GM12875 (cell line): ENCODE results near the gene NRF1.

ENCODE experiments used
- H3K4me3 ChIP-seq: one replicate; pipeline ENCODE4 v1.5.1; 2011; ENCODE audit warnings: low read depth, low read length, control low read depth
- TF ChIP-seq, protein P1 (sequence below): IDR thresholded peaks from 2 replicates; pipeline ENCODE4 v1.5.1; 2011; ENCODE audit warnings: low read depth, mild to moderate bottlenecking, control low read depth, inconsistent platforms, low read length, moderate library complexity, borderline replicate concordance; ENCODE audit not compliant: insufficient read depth

The NRF1 gene

GRCh38 chr7:129640400-129640799 lies 28.9 kb downstream of the NRF1 start:
- TF ChIP-seq, protein P1, sequence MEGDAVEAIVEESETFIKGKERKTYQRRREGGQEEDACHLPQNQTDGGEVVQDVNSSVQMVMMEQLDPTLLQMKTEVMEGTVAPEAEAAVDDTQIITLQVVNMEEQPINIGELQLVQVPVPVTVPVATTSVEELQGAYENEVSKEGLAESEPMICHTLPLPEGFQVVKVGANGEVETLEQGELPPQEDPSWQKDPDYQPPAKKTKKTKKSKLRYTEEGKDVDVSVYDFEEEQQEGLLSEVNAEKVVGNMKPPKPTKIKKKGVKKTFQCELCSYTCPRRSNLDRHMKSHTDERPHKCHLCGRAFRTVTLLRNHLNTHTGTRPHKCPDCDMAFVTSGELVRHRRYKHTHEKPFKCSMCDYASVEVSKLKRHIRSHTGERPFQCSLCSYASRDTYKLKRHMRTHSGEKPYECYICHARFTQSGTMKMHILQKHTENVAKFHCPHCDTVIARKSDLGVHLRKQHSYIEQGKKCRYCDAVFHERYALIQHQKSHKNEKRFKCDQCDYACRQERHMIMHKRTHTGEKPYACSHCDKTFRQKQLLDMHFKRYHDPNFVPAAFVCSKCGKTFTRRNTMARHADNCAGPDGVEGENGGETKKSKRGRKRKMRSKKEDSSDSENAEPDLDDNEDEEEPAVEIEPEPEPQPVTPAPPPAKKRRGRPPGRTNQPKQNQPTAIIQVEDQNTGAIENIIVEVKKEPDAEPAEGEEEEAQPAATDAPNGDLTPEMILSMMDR = no peak
- H3K4me3 ChIP-seq = no peak overlapping the region

DNA sequence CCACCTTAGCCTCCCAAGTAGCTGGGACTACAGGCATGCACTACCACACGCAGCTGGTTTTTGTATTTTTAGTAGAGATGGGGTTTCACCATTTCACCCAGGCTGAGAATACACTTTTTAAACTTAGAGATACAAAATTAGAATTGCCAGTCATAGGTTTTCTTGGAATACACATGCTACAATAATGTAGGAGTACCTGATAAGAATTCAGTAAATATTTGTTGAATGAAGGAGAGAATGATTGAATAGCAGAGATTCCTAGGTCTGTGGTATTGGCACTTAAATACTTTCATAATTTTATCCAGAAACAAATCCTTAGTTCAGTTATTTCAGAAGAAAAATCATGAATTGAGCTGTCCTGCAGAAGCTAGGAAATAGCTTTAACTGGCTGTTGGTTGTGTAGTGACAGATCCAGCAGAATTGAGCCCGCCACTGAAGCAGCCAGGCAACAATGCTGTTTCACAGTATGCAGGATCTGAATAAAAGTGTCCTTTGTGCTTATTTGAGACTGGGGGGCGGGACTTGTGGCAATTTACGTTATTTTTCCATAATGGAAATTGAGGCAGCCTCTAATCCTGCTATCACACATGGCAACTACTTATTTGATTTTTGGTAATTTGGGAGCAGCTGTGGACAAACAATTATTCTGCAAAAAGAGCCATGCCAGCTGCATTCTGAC lies 31.5 kb downstream of the NRF1 start:
- H3K4me3 ChIP-seq = no peak overlapping the region
- TF ChIP-seq, protein P1 = no peak

- no peak overlapping the region for H3K4me3 ChIP-seq
- TF ChIP-seq, protein P1 = no peak
These were observed 32.1 kb downstream of the NRF1 start for GRCh38 chr7:129643550-129644170.

GRCh38 chr7:129644634-129645230 lies 33.2 kb downstream of the NRF1 start:
- TF ChIP-seq, protein P1 = 0 out of 2 replicates have a peak, but pooled peaks have one; percentile 4
- H3K4me3 ChIP-seq = no peak overlapping the region

DNA sequence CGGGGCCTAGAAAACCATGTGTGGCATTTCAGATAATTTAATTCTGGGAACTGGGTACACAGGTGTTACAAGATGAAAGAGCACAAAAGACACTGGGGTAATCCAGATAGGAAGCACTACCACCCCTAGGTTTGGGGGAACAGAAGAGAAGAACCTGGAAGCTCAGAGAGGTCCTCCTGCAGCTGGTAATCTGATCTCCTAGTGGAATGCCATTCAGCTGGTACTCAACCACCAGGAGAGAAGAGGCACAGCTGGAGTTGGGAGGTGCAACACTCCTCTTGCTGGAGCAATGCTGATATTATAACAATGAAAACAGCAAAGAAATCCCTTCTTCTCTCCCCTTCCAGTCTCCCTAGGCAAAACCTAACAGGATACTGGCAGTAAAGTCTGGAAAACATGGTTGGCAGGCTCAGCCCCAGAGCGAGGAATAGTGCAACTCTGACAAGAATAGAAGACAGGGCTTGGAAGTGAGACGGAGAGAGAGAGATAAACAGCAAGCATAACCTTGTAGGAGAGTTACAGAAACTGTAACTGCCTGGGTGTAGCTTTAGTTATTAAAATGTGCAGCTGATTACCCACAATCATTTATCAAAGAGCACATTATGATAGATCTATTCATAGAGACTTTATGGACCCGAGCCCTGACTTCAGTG lies 35.0 kb downstream of the NRF1 start:
- TF ChIP-seq, protein P1 = no peak

DNA sequence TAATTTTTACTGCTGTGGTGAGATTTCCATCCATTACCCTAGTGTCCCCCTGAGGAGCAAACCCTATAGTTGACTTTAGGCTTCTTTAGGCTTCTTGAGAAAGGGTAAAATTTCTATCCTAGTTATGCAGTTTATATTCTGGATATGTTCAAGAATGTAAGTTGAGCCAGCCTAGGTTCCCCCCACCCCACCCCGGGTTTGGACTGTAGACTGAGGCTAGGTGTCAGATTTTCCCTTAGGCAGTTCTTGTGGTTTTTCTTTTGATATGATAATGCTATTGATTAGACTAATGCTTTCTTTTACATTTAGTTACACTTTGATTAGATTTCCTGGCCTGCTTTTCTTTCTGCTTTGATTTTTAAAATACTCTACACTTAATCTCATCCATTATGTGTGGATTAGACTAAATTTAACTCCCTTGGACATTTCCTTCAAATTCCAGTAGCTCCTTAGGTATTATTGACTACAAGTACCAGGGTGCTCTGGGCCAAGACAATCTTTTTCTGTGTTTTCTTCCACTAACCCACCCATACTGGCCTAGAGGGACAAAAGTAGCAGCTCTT lies 37.7 kb downstream of the NRF1 start:
- TF ChIP-seq, protein P1 = no peak
- H3K4me3 ChIP-seq = no peak overlapping the region

More for the DNA sequence above, 35.0 kb downstream of the NRF1 start:
- H3K4me3 ChIP-seq = no peak overlapping the region
